NT2/D1 (cell line): ENCODE data around the gene AKR1C1.
"Not testable (repeated sequence)": the region's sequence is repeated elsewhere in the genome, so short reads cannot be mapped to it uniquely, and the experiment has no call there.

Experiments used
- SUZ12 ChIP-seq: IDR thresholded peaks from 2 replicates; pipeline ENCODE4 v1.6.1; 2011; ENCODE audit not compliant: insufficient read length, insufficient read depth; ENCODE audit errors: extremely low read depth
- ZNF274 ChIP-seq: IDR thresholded peaks from 2 replicates; pipeline ENCODE4 v1.6.1; 2011; ENCODE audit warnings: mild to moderate bottlenecking, low read depth, low read length

DNA sequence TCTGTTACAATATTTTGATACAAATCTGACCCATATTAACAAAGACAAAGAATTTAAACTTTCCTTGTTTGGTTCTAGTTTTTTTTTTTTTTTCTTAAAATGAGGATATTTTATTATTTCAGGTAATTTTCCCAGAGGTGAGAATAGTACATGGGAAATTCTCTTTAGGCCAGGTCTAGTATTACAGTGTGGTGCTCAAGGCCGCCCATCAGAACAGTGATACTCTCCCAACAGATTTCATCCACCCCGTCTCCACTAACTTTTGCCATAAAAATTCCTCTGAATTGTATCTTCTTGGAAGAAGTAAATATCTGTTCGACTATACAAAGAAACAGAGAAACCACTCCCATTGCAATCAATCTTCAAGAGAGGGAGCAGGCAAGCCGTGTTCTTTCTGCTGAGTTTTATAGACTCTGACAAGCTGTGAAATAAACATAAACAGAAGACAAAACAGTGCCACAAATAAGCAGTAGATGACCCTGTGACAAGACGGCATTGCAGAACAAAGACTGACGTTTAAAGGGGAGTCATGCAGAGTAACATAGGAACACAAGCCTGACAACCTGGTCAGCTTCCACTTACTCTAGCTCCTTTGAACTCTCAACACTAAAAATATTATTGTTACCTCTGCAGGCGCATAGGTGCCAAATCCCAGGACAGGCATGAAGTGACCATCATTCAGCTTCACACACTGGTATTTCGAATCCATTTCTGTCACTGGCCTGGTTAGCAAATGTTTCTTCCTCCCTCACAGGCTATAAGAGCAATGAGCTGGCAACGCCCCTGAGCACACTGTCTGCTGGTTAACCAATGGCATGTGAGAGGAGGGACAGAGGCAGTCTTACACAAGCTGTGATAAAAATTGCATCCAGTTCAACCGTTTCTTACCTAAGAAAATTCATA, 40.2 kb downstream of the AKR1C1 start, which contains the start of gene AKR1C2:
- TF ChIP-seq SUZ12, ZNF274: not testable (repeated sequence)
